Stimulated activated memory B cell treated with anti-CD40 and anti-IgM and Interleukin-4, amounts not matched to agents 10 μg/mL and 1 μg/mL and 100 μg/mL, for 72 hours (primary cell): Measurements from ENCODE around the gene SMC1B.
A peak's percentile ranks its signal among the peaks of the same experiment; 100 is the strongest.
"Not testable (repeated sequence)": the region's sequence is repeated elsewhere in the genome, so short reads cannot be mapped to it uniquely, and the experiment has no call there.

Experiments used
- ATAC-seq: fragments of 150-1000 bp; cut with Tn5 transposase; 2 replicates; pipeline ENCODE4 v1.10.0; 2021
- H3K27ac Mint-ChIP-seq: one replicate; pipeline ENCODE4 v1.8.0; 2022; ENCODE audit warnings: mild to moderate bottlenecking, mixed read lengths
- H3K27me3 Mint-ChIP-seq: one replicate; pipeline ENCODE4 v1.8.0; 2022; ENCODE audit warnings: mixed read lengths
- H3K36me3 Mint-ChIP-seq: one replicate; pipeline ENCODE4 v1.8.0; 2022; ENCODE audit warnings: mixed read lengths
- H3K4me1 Mint-ChIP-seq: one replicate; pipeline ENCODE4 v1.8.0; 2022; ENCODE audit warnings: mixed read lengths
- H3K4me3 Mint-ChIP-seq: one replicate; pipeline ENCODE4 v1.8.0; 2022; ENCODE audit warnings: mild to moderate bottlenecking, moderate library complexity, mixed read lengths
- H3K9me3 Mint-ChIP-seq: one replicate; pipeline ENCODE4 v1.8.0; 2022; ENCODE audit warnings: mixed read lengths

SMC1B gene

GRCh38 chr22:45418056-45418769 is 4.8 kb upstream of the SMC1B start:
- no peak for ATAC-seq
- H3K27me3 Mint-ChIP-seq, result peaks cover 8% of the 10 kb centered on the region
- H3K9me3 Mint-ChIP-seq, result no peaks in the 10 kb centered on the region
- peaks cover 14% of the 10 kb centered on the region for H3K4me1 Mint-ChIP-seq
- H3K27ac Mint-ChIP-seq, result no peak overlapping the region
- no peak overlapping the region for H3K4me3 Mint-ChIP-seq
- H3K36me3 Mint-ChIP-seq, result no peaks in the 10 kb centered on the region

GRCh38 chr22:45413013-45413367 is 409 bp downstream of the SMC1B start:
- Mint-ChIP-seq H3K27ac (peak overlapping the region; percentile 77), H3K9me3 (no peaks in the 10 kb centered on the region), H3K27me3 (peaks cover 31% of the 10 kb centered on the region), H3K4me3 (peak overlapping the region; percentile 68), H3K36me3 (peaks cover under 1% of the 10 kb centered on the region), H3K4me1 (peaks cover 8% of the 10 kb centered on the region)
- peak; percentile 68 for ATAC-seq

DNA sequence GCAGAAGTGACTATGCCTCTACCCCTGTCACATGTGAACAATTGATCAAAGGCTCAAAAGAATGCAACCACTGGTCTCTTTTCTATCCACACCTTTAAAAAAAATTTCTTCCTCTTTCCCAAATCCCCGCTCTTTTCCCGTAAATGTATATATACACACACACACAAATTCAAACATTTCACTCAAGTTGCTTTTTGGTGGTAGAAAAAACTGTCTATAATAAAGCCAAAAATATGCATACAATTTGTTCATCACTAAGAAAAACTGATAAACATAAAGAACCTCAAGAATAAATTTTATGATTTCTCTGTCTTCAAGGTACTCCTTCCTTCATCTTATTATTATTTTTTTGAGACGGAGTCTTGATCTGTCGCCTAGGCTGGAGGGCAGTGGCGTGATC is 5.6 kb downstream of the SMC1B start:
- Mint-ChIP-seq H3K36me3 (peaks cover 10% of the 10 kb centered on the region), H3K27me3 (peaks cover 54% of the 10 kb centered on the region), H3K4me3 (no peak overlapping the region), H3K27ac (no peak overlapping the region), H3K9me3 (peaks cover 6% of the 10 kb centered on the region), H3K4me1 (no peaks in the 10 kb centered on the region)
- ATAC-seq, result no peak

GRCh38 chr22:45402466-45402985 is 10.9 kb downstream of the SMC1B start:
- no peak for ATAC-seq
- Mint-ChIP-seq H3K27me3 (peaks cover 30% of the 10 kb centered on the region), H3K36me3 (peaks cover 4% of the 10 kb centered on the region), H3K4me3 (no peak overlapping the region), H3K4me1 (no peaks in the 10 kb centered on the region), H3K9me3 (peaks cover 6% of the 10 kb centered on the region), H3K27ac (no peak overlapping the region)

GRCh38 chr22:45399712-45400445 is 13.5 kb downstream of the SMC1B start:
- Mint-ChIP-seq H3K27ac (no peak overlapping the region), H3K36me3 (no peaks in the 10 kb centered on the region), H3K4me3 (no peak overlapping the region), H3K4me1 (no peaks in the 10 kb centered on the region), H3K27me3 (peaks cover 10% of the 10 kb centered on the region), H3K9me3 (peaks cover 6% of the 10 kb centered on the region)
- no peak for ATAC-seq

DNA sequence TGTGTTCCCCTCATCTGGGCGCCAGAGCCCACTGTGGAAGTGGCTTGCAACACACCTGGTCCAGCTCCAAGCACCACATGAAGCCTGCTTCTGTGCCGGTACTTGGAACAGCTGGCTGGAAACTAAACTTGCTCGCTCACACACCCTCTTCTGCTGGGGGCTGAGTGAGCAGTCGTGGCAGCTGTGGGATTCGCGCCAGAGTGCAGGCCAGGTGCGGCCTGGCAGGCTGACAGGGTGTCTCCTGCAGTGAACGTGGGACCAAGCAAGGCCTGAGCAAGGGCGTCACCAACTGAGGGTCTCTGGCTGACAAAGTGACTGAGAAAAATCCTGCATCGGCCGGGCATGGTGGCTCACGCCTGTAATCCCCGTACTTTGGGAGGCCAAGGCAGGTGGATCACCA is 15.2 kb downstream of the SMC1B start:
- no peaks in the 10 kb centered on the region for H3K36me3 Mint-ChIP-seq
- no peak overlapping the region for H3K4me3 Mint-ChIP-seq
- no peak overlapping the region for H3K27ac Mint-ChIP-seq
- peaks cover 6% of the 10 kb centered on the region for H3K9me3 Mint-ChIP-seq
- ATAC-seq, result no peak
- H3K27me3 Mint-ChIP-seq, result no peaks in the 10 kb centered on the region
- no peaks in the 10 kb centered on the region for H3K4me1 Mint-ChIP-seq

DNA sequence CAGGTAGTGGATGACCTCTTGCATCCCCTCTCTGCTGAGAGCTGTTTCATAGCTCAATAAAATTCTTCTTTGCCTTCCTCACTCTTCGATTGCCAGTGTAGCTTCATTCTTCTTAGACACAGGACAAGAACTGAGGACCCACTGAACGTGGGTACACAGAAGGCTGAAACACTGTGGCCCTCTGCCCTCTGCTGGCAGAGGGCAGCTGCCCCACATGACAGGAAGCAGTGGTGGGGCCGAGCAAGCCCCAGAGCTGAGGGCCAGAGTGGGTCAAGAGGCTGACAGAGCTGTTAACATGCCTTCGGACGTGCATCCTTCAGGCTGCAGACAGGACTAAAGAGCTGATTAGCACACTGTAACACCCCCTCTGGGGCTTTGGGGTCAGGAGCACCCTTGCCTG is 15.6 kb downstream of the SMC1B start:
- no peaks in the 10 kb centered on the region for H3K36me3 Mint-ChIP-seq
- H3K4me1 Mint-ChIP-seq, result no peaks in the 10 kb centered on the region
- no peaks in the 10 kb centered on the region for H3K27me3 Mint-ChIP-seq
- ATAC-seq, result no peak
- peaks cover 6% of the 10 kb centered on the region for H3K9me3 Mint-ChIP-seq
- no peak overlapping the region for H3K4me3 Mint-ChIP-seq
- no peak overlapping the region for H3K27ac Mint-ChIP-seq

DNA sequence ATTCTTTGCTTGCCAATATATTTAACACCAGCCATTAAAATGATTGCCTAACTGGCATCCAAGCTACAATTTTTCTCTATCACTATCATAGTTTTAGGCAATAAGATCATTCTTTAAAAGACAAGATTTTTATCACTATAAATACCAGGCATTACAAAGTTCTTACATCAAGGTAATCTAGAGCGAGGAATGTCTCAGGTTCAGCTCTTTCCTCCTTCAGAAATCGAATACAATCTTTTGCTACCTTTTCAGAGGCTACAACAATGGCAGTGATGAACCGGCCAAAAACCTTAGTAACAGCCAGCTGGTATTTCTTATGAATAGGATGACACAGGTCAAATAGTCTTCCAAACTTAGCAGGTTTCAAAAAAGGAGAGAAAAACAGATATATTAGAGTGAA is 23.9 kb downstream of the SMC1B start:
- H3K36me3 Mint-ChIP-seq, result no peaks in the 10 kb centered on the region
- H3K4me3 Mint-ChIP-seq, result no peak overlapping the region
- H3K9me3 Mint-ChIP-seq, result no peaks in the 10 kb centered on the region
- no peak for ATAC-seq
- H3K27me3 Mint-ChIP-seq, result peaks cover 10% of the 10 kb centered on the region
- H3K4me1 Mint-ChIP-seq, result no peaks in the 10 kb centered on the region
- H3K27ac Mint-ChIP-seq, result no peak overlapping the region

- no peak overlapping the region for H3K4me3 Mint-ChIP-seq
- H3K36me3 Mint-ChIP-seq, result no peaks in the 10 kb centered on the region
- ATAC-seq, result no peak
- H3K4me1 Mint-ChIP-seq, result no peaks in the 10 kb centered on the region
- H3K27ac Mint-ChIP-seq, result no peak overlapping the region
- H3K27me3 Mint-ChIP-seq, result no peaks in the 10 kb centered on the region
- no peaks in the 10 kb centered on the region for H3K9me3 Mint-ChIP-seq
Observed at GRCh38 chr22:45381348-45381747, 32.1 kb downstream of the SMC1B start.

- no peak for ATAC-seq
- Mint-ChIP-seq H3K9me3 (no peaks in the 10 kb centered on the region), H3K4me3 (no peak overlapping the region), H3K27ac (no peak overlapping the region), H3K27me3 (no peaks in the 10 kb centered on the region), H3K4me1 (no peaks in the 10 kb centered on the region), H3K36me3 (no peaks in the 10 kb centered on the region)
Observed at GRCh38 chr22:45376703-45377102, 36.7 kb downstream of the SMC1B start.

- Mint-ChIP-seq H3K4me1 (no peaks in the 10 kb centered on the region), H3K4me3 (no peak overlapping the region), H3K9me3 (no peaks in the 10 kb centered on the region), H3K27ac (no peak overlapping the region), H3K36me3 (no peaks in the 10 kb centered on the region), H3K27me3 (no peaks in the 10 kb centered on the region)
- no peak for ATAC-seq
Observed at GRCh38 chr22:45376009-45376408, 37.4 kb downstream of the SMC1B start.

GRCh38 chr22:45373592-45373991 is 39.8 kb downstream of the SMC1B start:
- not testable (repeated sequence) for ATAC-seq, H3K4me3 Mint-ChIP-seq, H3K27ac Mint-ChIP-seq

GRCh38 chr22:45366713-45367112 is 46.7 kb downstream of the SMC1B start:
- peaks cover 34% of the 10 kb centered on the region for H3K27me3 Mint-ChIP-seq
- no peak for ATAC-seq

More at GRCh38 chr22:45373592-45373991, 39.8 kb downstream of the SMC1B start:
- not testable (repeated sequence) for H3K36me3 Mint-ChIP-seq, H3K27me3 Mint-ChIP-seq, H3K9me3 Mint-ChIP-seq, H3K4me1 Mint-ChIP-seq

GRCh38 chr22:45359627-45360026 is 53.8 kb downstream of the SMC1B start:
- Mint-ChIP-seq H3K9me3 (no peaks in the 10 kb centered on the region), H3K36me3 (no peaks in the 10 kb centered on the region), H3K4me1 (no peaks in the 10 kb centered on the region), H3K27me3 (peaks cover 13% of the 10 kb centered on the region), H3K4me3 (no peak overlapping the region), H3K27ac (no peak overlapping the region)
- ATAC-seq, result no peak

More at GRCh38 chr22:45366713-45367112, 46.7 kb downstream of the SMC1B start:
- H3K4me3 Mint-ChIP-seq, result no peak overlapping the region
- no peaks in the 10 kb centered on the region for H3K4me1 Mint-ChIP-seq
- peaks cover 9% of the 10 kb centered on the region for H3K36me3 Mint-ChIP-seq
- H3K9me3 Mint-ChIP-seq, result peaks cover 7% of the 10 kb centered on the region
- no peak overlapping the region for H3K27ac Mint-ChIP-seq

- no peaks in the 10 kb centered on the region for H3K4me1 Mint-ChIP-seq
- no peak overlapping the region for H3K4me3 Mint-ChIP-seq
- H3K27ac Mint-ChIP-seq, result no peak overlapping the region
- H3K36me3 Mint-ChIP-seq, result no peaks in the 10 kb centered on the region
- ATAC-seq, result no peak
- peaks cover 10% of the 10 kb centered on the region for H3K27me3 Mint-ChIP-seq
- H3K9me3 Mint-ChIP-seq, result no peaks in the 10 kb centered on the region
Observed at GRCh38 chr22:45358127-45358526, 55.3 kb downstream of the SMC1B start.

DNA sequence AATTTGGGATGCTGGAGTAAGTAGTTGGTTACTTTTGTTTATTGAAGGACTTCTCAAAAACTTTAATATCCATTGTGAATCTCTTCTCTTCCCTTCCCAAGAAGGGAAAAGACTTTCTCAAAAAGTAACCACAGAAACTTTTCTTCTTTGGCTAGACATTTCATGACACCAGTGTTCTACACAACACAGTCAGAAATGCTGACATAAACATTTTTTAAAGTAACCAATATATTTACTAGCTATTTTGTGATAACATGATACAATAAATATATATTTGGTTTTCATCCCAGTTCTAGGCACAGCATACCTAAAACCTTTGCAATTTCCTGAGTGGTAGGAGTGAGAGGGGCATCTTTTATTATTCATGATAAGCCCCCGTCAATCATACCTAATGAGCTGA is 55.9 kb downstream of the SMC1B start:
- H3K36me3 Mint-ChIP-seq, result no peaks in the 10 kb centered on the region
- no peak overlapping the region for H3K27ac Mint-ChIP-seq
- H3K4me1 Mint-ChIP-seq, result no peaks in the 10 kb centered on the region
- no peaks in the 10 kb centered on the region for H3K9me3 Mint-ChIP-seq
- ATAC-seq, result no peak
- no peak overlapping the region for H3K4me3 Mint-ChIP-seq
- peaks cover 7% of the 10 kb centered on the region for H3K27me3 Mint-ChIP-seq
